Measurements from ENCODE around the gene CACNA2D3.

Gene CACNA2D3

DNA sequence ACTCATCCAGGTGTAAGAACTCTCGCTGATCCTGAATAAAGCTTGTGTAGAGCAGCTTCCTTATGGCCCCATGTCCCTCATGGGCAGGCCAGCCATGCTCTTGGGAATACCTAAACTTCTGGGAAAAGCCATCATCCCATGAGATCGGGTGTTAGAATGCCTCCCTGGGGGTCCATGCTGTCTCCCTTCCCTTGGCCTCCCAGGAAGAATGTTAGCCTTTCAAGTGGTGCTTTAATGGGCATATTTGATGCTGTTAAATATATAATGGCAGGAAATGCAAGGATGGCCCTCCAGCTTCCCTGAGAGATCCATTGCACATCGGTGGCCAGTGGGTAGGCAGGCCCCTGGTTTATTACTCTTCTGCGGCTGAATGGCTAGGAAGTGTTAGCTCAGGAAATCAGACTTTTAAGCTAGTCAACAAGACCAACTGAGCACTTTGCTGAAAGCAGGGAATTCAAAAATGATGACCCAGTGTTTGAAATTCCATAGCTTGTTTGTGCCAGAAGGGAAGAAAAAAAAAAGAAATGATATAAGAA lies 866.0 kb downstream of the CACNA2D3 start:
- DNase-seq, result no peak

DNA sequence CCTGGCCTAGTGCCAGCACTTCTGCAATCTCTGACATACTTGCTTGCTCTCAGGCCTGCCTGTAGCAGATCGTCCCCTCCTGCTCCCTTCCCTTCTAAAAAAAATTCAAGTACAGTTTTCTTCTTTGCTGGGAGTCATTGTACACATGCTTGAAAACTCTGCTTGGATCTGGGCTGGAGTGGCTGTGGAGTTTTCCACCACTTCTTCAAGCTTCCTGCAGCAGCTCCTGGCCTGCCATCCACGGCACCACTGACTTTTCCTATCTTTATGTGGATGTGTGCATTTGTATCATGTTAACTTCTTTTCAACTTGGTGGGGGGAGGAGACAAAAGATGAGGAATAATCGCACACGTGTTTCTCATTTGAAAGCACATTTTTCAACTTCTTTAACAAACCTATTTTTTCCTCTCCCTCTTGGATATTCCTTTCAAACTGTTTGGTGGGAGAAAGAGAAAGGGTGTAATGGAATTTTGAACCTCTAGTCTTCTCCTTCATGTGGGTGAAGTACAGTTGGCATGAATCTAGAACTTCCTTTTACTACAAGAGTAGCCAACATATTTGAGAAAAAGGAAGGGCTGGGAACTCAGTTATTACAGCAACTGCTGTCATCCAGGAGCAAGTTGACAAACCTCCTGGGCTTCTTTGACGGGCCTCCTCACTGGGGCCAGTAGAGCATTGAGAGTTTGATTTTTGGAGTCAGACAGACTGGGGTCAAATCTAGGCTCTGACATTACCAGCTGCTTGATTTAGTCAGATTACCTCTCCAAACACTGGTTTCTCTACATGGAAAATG lies 866.7 kb downstream of the CACNA2D3 start:
- no peak for DNase-seq

DNA sequence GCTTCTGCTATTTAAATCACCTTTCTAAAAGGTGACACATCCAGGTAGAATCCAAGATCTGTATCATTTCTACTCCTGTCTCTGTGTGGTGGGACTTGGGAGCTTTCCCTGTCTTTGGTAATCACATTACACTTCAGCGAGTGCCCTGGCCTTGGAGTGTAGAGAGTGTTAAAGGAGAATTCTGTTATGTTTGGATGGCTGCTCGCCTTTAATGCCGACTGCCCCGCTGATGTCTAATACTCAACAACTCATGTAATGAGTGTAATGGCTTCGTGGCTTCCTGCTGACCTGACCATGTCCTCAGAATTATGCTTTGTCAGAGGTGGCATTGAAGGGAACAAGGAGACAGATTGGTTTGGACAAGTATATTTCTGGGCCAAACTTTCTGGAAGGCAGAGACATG lies 871.8 kb downstream of the CACNA2D3 start:
- DNase-seq, result no peak

DNA sequence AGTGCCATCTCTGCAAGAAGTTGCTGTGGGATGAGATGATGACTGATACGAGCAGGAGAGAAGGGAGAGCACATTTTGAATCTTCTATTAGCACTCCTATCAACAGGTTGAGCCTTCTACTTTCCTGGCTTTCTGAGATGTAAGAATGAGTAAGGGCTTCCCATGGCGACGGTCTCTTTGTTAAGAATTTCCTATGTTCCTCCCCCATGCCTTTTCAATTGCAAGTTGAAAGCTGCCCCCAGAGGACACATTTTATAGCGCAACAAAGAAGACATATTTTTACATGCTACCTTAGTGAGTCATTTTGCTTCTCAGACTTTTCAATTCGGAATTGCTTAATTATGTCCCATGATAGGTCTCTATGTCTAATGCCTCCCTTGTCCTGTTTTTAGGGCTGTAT lies 876.8 kb downstream of the CACNA2D3 start:
- no peak for DNase-seq

DNA sequence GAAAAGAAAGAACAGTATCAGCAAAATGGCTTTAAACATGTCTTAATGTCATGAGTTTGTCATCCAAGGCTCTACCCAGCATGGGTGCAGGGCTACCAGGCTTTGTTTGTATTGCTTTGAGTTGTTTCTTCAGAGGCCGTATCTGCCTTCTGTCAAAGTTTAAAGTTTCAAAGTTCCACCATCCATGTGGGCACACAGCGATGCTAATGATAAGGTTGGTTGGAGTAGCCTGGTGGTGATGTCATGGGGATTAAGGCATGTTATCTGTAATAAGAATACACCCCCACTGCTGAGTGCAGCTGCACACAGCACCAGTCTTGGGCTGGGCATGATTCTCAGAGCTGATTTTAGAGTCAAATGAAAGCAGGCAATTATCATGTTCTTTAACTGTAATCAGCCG lies 877.5 kb downstream of the CACNA2D3 start:
- no peak for DNase-seq

DNA sequence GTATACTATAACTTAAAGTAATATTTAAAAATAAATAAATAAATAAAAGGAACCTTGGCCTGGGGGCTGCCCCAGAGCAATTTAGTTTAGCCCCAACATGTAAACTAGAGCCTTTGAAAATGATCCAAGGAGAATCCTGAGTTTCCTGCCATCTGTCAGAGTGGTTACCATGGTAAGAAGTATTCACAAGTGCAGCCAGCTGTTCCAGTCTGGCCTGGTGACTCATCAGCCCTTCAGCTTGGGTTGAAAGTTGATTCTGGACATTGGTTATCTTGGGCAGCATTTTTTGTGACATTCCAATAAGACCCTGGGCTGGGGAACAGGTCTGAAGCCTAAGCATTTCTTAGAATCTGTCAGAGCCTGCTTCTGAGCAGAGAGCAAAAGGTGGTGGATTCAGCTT lies 878.2 kb downstream of the CACNA2D3 start:
- no peak for DNase-seq

DNA sequence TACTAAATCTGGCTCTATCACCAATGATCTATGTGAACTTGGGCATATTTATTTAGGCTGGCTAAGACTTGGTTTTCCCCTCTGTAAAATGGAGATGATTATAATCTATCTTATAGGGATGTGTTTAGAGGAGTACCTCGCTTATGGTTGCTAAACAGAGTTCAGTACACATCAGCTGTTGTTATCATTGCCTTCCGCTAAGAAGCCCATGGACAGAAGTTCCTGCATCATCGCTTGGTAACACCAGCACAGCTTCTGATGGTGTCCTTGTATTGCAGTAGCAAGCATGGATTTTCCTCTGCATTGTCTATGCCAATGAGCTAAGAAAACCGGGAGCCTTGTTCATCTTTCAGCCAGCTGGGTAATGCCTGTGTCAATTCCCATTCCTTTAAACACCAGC lies 878.6 kb downstream of the CACNA2D3 start:
- no peak for DNase-seq

DNA sequence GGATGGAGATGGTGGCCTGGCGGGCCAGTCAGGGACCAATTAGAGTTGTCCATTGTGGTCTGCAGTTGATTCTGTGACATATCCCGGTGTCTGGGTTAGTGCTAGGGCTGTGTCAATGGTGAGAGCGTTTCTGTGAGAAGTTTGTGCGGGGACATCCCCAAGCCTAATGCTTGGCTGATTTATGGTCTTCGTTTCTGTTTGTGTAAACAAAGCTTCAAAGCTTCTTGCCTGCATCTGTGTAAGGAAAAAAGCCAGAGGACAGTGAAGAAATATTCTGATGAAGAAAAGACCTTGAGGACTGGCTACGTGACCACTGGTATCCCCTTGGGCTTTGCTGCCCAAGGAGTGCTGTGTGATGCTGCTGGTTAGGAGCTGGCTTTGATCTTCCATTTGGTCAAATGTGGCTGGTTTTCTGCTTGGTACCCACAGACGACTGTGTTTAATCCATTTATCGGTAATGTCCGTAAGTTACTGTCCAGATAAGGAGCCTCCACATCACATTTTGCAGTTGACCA lies 880.1 kb downstream of the CACNA2D3 start:
- DNase-seq, result no peak

DNA sequence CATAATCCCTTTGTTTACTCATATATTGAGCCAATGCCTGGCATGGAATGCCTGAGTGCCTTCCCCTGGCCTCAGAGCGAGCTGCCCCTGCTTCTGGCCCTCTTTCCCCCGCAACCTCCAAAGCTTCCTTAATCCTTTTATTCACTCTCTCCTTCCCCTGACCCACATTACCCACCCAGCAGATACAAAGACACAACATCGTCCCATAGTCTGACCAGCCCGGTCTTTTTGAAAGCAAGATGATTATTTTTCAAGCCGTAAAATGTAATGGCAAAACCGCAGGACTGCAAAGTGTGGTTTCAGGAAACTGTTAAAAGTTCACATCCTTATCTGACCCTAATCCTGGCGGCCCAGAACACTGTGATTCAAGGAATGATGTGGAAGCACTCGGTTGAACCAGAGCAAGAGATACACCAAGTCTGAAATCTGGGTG lies 883.9 kb downstream of the CACNA2D3 start:
- DNase-seq, result no peak

DNA sequence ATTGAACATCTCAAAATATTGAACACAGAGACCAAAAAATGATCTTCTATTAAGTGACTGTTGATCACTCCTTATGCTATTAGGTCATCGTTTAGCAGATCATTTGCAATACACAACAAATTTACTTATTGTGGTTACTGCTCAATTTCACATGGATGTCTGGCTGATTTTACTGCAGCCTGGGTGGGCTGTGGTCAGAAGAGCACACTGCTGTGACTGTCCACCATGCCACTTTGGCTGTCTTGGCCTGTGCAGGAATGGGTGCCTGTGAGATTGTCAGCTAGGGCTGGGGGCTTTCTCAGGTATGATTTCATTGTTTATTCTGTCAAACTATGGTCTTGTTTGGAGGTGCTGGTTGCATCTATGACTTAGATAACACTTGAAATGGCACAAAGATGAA lies 885.6 kb downstream of the CACNA2D3 start:
- no peak for DNase-seq

DNA sequence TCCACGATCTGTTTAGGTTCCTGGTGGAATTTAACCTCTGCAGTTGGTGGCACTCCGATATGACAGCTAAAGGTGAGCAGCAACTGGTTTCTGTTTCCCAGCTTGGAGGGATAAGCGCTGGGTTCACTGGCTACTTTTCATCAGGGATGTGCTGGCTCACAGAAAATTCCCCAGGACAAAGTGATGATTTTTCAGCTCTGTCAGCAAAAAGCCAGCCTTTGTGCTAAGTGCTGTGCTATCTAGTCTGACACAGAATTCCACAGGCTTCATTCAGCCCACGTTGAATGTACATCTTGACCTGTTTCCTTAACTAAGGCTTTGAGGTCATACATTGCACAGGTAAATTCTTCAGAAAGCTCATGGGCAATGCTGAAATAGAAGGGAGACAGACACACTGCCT lies 887.0 kb downstream of the CACNA2D3 start:
- no peak for DNase-seq

DNA sequence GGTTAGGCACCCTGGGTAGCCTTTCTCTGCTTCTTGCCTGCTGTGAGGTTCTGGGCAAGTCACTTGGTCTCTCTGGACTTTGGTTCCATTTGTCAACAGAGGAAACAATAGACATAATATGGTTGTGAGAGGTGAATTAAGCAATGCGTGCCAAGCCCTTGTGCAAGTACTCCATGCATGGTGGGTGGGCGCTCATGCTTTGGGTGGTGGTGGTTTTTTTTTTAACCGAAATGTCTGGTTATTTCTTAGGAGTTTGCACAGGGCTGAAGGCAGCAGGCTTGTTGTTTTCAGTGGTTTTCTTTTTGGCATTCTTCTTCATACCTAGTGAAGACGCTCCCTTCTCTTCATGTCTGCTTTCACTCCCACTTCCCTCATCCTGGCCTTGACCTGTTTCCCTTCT lies 889.7 kb downstream of the CACNA2D3 start:
- no peak for DNase-seq

DNA sequence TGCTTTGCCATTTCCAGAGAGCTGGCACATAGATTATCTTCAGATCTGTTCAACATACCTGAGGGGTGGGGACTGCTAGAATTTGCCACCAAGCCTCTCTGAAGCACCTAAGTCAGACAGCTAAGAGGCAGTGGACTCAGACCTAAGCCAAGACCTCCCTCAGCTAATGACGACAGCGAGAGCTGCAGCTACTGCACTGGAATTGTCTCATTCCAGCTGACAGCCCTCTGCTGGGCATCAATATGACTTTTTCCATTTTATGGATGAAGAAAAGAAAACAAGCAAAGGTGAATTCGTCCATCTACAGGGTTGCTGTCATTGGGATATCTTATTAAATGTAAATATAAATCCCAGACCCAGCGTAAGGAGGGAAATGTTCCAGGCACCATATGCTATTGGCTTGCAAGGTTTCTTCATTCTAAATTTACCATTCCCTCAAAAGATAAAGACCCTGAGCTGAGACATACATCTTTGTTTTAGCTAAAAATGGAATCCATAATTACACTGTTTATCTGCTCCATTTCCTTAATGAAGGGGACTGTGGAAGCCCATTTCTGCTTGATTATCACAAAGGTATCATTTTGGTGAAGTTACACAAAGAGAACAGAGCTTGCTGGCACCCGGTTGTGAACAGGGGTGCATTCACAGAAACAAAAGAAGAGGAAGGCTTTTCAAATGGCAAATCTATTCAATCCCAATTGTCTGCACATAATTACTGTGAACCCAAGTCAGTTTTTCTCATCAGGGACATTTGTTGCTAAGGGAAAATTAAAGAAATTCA lies 891.0 kb downstream of the CACNA2D3 start:
- no peak for DNase-seq

DNA sequence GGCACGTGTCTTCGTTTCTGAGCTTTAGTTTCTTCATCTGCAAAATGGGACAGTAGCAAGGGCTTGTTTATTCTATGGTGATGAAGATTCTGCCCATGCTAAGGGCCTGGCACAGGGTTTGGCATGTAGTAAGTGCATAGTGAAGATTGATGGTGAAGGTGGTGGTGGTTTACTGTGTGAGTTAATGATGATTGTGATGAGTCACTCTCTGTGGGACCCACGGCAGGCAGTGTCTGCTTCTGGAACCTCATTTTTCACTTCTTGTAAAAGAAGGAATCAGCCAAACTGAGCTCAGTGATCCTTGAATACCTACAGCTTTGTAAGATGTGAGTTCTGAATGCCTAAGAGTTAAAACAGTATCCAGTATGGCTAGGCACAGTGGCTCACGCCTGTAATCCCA lies 891.7 kb downstream of the CACNA2D3 start:
- no peak for DNase-seq

DNA sequence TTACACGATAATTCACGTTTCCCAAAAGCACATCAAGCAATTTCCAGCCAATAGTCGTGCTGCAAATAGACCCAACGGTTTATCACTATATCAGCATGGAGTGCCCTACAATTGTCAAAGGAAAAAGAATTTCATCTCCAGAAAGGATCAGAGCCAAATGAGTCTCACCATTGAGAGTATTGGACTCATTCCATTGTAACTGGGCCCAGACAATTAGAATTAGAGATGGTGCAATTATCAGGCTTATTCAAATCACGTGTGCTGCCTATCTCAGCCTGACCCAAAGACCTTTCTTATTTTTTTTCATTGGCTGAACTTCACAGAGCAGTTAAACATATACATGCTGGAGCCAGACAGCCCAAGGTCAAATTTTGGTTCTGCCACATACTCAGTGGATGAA lies 892.6 kb downstream of the CACNA2D3 start:
- no peak for DNase-seq

DNA sequence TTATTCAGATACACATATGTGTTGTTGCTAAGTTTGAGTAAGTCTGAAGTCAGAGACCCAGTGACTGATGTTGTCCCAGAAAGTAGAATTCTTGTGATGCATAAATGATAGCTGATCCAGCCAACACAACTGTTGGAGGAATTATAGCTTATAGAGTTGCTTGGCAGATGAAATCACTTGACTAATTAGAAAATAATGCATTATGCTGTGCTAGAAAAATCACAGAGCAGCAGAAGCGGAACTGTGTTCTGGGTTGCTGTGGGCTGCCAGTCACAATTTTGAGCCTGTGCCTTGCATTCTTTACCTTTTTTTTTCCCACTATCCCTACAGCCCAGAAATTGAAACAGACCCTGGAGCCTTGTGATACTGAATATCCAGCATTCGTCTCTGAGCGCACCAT lies 895.5 kb downstream of the CACNA2D3 start:
- DNase-seq, result no peak

DNA sequence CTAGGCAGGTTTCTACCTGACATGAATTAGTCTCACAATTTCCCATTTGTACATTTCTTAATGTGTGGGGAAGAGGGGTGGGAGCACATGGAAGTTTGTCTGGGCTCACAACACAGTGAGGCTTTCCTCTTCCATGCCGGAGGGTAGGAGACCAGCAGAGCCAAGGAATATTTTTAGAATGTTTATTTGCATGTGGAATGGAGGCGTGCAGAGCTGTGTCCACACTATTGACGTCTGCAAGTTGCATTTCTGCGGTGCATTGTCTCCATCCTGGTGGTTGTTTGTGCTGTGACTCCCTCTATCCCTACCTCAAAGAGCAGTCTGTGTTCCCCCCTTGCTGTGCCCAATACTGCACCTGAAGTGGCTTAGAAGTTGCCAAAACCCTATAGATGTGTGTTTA lies 908.6 kb downstream of the CACNA2D3 start:
- DNase-seq, result no peak

DNA sequence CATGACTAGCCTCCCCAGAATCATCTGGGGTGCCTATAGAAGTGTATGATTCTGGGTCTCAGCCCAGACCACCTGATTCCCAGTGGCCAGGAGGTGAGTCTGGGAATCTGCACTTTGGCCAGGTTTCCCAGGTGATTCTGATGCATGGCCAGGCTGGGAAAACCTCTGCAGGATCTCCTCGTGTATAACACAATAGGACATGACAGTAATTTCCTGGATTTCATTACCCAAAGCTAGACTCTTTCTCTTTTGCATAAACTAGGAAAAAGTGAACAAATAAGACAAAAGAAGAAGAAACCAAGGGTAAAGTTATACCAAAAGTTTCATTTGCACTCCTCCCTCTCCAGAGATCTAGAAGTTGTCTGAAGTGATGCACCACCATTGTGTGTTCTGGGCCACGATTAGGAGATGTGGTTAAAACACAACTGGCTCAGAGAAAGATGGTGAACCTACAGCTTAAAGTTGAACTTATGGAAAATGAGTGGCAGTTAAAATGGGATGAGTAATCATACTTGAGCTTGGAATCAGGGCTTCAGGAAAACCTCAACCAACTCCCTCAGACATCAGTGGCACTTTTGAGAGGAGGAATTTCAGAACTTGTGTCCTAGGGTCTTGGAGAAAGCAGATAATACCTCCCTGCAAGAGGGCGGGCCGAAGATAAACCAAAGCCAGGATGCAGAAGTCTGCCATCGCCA lies 914.7 kb downstream of the CACNA2D3 start:
- DNase-seq, result no peak

DNA sequence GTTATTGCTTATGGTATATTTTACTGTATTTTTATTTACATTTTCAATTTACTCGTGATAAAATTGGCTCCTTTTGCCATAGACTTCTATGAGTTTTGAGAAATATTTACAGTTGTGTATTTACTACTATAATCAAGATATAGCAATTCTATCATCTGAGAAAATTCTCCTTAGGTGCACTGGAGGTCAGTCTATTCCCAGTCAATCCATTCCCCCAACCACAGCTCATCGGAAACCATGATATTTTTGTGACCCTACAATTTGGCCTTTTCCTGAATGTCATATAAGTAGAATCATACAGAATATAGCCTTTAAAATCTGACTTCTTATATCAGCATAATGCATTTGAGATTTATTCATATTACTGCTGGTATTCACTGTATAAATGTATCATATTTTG lies 920.2 kb downstream of the CACNA2D3 start:
- no peak for DNase-seq

DNA sequence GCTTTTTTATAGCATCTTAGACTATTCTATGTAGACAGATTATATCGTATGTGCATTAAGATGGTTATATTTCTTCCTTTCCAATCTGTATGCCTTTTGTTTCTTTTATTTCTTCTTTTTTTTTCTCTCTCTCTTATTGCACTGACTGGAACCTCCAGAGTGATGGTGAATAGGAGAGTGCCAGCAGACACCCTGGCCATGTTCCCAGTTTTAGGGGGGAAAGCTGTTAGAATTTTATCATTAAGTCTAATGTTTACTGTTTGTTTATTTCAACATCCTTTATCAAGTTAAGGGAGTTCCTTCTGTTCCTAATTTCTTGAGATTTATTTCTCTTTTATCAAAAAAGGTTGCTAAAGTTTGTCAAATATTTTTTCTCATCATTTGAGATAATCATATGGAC lies 922.1 kb downstream of the CACNA2D3 start:
- no peak for DNase-seq

DNA sequence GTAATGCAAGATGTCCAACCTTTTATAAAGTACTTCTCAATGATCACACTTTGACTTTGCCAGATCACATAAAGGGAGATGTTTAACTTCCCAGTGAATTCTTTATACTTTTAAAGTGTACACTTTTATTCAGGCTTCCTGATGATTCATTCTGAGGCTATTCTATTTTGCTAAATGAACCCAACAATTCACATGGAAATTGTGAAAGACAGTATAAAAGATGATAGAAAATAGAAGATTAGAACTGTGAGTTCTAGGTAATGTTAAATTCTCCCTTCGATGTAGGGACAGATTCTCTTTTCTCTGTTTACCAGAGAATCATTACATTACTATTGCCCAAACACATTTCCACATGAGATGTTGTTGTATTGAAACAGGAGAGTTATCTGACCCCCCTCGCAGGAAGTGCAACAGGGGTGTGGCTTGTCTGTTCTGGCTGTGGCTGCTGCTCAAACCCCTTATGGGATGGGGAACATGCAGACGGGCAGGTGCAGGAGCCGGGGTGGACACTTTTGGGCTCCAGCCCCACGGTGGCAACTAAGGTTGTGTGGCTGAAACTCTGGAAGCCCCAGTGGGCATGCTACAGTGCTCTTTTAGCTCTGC lies 936.8 kb downstream of the CACNA2D3 start:
- no peak for DNase-seq

DNA sequence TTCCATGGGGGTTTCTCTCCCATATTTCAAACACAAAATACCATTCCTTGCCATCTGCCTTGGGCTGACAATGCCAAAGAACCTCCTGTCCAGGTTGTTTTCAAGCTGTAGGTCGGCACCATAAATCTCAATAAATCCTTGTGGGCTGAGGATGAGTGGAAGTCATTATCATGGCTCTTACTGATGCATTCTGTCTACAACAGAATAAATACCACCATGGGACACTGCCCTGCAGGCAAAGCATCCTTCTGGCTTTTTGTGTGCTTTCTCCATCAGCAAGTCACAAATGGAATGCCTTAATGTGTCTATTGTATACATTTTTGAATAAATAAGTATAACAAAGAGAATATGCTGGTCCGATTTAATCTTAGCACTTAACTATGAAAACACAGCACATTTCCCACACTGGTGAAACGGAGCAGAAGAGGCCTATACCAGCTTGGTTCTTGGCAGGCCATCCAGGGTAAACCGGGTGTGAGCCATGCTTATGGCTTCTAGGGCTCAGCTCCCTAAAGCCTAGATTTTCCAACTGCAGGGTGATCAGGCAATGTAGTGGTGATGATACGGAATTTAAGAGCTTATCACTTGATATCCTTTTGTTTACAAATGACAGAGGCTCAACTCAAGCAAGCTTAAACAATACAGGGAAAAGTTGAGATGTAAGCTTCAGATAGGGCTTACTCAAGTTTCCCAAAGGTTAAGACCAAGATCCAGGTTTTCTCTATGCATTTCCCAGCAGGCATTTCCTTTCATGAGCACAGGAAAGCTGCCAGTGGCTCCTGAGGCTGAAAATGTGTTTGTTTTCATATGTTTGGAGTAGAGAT lies 938.8 kb downstream of the CACNA2D3 start:
- no peak for DNase-seq
